ENCODE results near the gene RDX. TPM values are rescaled to one million over a fixed set of nuclear protein-coding genes. Genes with fewer than 3 reads are reported as not detected.

Gene RDX
- total and polyA plus RNA-seq, 2 donors (not counting 1 experiment from before 2014, with no cell fraction given), result 52.7 to 93.1 TPM

DNA sequence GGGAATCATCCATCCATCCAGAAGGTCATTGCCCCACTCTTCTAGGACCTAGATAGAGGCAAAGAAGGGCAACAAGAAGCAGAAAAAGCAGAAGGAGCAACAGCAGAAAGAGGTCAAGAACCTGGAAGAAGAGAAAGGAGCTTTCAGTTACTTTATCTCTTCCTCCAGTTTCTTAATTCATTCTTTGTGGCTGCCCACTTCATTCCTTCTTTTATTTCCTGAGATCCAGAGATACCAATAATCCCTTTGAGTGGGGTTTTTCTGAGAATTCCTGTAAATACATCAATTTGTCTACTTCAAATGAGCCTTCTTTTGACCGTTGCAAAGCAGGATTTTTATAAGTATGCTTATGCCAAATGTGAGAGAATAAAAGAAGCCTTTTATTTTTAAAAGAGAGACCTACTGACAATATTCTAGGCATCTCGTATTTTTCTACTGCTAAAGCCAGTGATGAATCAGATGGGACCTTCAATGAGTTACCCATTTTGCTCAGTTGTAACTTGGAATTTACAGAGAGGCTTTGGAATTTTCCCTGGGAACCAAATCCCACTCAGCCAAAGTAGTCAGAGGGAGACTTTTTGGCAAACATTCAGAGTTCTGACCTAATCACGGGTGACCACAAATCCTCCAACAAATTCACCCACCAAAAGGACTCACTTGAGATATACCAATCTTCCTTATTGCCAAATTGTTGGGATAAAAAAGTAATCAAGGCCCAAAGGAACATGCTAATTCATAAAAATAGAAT lies 148.3 kb downstream of the RDX start:
- Histone ChIP-seq H3K36me3 (ENCODE audit: control insufficient read depth, insufficient read depth, low read length) (no peaks in the 10 kb centered on the region), H3K27me3 (ENCODE audit: control insufficient read depth, insufficient read depth, low read length) (no peaks in the 10 kb centered on the region), H3K9me3 (ENCODE audit: control insufficient read depth, insufficient read depth, low read depth, low read length) (no peaks in the 10 kb centered on the region), H2AFZ (ENCODE audit: low read length) (no peak overlapping the region), H3K79me2 (ENCODE audit: control insufficient read depth, insufficient read depth, low read length) (peaks cover 11% of the 10 kb centered on the region), H4K20me1 (ENCODE audit: control insufficient read depth, extremely low read depth, insufficient read depth, low read length) (no peaks in the 10 kb centered on the region), H3K4me1 (ENCODE audit: control insufficient read depth, extremely low read depth, insufficient read depth, low read length) (peaks cover 7% of the 10 kb centered on the region), H3K4me2 (ENCODE audit: extremely low read depth, insufficient read depth, low read length) (no peak overlapping the region), H3K27ac (ENCODE audit: insufficient read depth, low read length) (no peak overlapping the region), H3K4me3 (replicated peaks in 1 of 4; ENCODE audit: control extremely low read depth in 1 of 4, insufficient read depth in 1 of 4, low read depth in 3 of 4, low read length in 4 of 4) (no peak overlapping the region), H3K9ac (ENCODE audit: insufficient read depth, low read length) (no peak overlapping the region)
- peak; percentile 83 to 93 for DNase-seq (ENCODE audit: low read depth in 2 of 2)
- TF ChIP-seq, protein P1, sequence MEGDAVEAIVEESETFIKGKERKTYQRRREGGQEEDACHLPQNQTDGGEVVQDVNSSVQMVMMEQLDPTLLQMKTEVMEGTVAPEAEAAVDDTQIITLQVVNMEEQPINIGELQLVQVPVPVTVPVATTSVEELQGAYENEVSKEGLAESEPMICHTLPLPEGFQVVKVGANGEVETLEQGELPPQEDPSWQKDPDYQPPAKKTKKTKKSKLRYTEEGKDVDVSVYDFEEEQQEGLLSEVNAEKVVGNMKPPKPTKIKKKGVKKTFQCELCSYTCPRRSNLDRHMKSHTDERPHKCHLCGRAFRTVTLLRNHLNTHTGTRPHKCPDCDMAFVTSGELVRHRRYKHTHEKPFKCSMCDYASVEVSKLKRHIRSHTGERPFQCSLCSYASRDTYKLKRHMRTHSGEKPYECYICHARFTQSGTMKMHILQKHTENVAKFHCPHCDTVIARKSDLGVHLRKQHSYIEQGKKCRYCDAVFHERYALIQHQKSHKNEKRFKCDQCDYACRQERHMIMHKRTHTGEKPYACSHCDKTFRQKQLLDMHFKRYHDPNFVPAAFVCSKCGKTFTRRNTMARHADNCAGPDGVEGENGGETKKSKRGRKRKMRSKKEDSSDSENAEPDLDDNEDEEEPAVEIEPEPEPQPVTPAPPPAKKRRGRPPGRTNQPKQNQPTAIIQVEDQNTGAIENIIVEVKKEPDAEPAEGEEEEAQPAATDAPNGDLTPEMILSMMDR (conservative IDR thresholded peaks at IDR 0.05 in 1 of 2, IDR thresholded peaks at IDR 0.05 in 1 of 2; ENCODE audit: low read depth in 1 of 2, low read length in 2 of 2), result no peak
- TF ChIP-seq EZH2 (IDR thresholded peaks at IDR 0.05; ENCODE audit: low read length, missing control alignments), result no peak

DNA sequence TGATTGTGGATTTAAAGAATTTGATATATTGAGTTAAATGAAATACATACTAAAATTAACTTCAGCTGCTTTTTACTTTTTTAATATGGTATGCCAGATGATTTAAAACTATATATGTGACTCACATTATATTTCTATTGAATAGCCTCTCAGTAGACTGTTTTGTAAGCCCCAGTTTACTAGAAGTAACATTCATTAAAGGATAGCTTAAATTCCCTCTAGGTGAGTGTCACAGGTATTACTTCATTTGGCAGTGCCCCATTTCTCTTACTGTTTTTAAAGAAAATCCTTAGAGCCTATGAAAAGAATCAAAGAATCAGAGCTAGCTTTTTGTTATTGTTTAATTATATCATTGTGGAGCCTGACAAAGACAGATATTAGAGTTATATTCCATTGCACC lies 154.6 kb downstream of the RDX start:
- no peak overlapping the region for H3K27ac ChIP-seq (ENCODE audit: insufficient read depth, low read length)
- no peak overlapping the region for H3K9ac ChIP-seq (ENCODE audit: insufficient read depth, low read length)
- no peaks in the 10 kb centered on the region for H3K9me3 ChIP-seq (ENCODE audit: control insufficient read depth, insufficient read depth, low read depth, low read length)
- H3K4me2 ChIP-seq (ENCODE audit: extremely low read depth, insufficient read depth, low read length), result no peak overlapping the region
- H3K4me1 ChIP-seq (ENCODE audit: control insufficient read depth, extremely low read depth, insufficient read depth, low read length), result no peaks in the 10 kb centered on the region
- peaks cover 6% of the 10 kb centered on the region for H3K79me2 ChIP-seq (ENCODE audit: control insufficient read depth, insufficient read depth, low read length)
- H3K36me3 ChIP-seq (ENCODE audit: control insufficient read depth, insufficient read depth, low read length), result no peaks in the 10 kb centered on the region
- no peaks in the 10 kb centered on the region for H3K27me3 ChIP-seq (ENCODE audit: control insufficient read depth, insufficient read depth, low read length)
- TF ChIP-seq EZH2 (IDR thresholded peaks at IDR 0.05; ENCODE audit: low read length, missing control alignments), result no peak
- TF ChIP-seq, protein P1 (conservative IDR thresholded peaks at IDR 0.05 in 1 of 2, IDR thresholded peaks at IDR 0.05 in 1 of 2; ENCODE audit: low read depth in 1 of 2, low read length in 2 of 2), result no peak
- no peak overlapping the region for H2AFZ ChIP-seq (ENCODE audit: low read length)
- no peak overlapping the region for H3K4me3 ChIP-seq (replicated peaks in 1 of 4; ENCODE audit: control extremely low read depth in 1 of 4, insufficient read depth in 1 of 4, low read depth in 3 of 4, low read length in 4 of 4)
- DNase-seq (ENCODE audit: low read depth in 2 of 2), result no peak
- no peaks in the 10 kb centered on the region for H4K20me1 ChIP-seq (ENCODE audit: control insufficient read depth, extremely low read depth, insufficient read depth, low read length)

DNA sequence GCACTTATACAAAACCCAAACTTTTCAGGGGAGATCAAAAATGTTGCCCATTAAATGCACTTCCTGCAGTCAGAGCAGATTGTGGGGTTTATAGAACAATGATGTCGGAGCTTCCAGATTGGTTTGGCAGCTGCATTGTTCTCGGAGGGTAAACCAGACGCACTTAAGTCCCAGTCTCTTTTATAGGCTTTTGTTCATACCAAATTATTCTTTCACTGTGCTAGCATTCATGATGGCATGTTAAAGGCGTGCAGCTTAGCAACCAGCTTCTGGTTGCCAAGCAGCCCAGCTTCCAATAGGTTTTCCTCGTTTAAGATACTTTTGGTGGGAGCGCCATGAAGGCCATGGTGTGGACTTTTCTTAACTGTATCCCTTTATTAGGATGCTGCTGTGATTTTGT lies 162.3 kb downstream of the RDX start:
- peak in 1 of 2 donors; percentile 55 for DNase-seq (ENCODE audit: low read depth in 2 of 2)
- no peak overlapping the region for H3K4me2 ChIP-seq (ENCODE audit: extremely low read depth, insufficient read depth, low read length)
- H3K36me3 ChIP-seq (ENCODE audit: control insufficient read depth, insufficient read depth, low read length), result no peaks in the 10 kb centered on the region
- H3K9ac ChIP-seq (ENCODE audit: insufficient read depth, low read length), result no peak overlapping the region
- H3K27me3 ChIP-seq (ENCODE audit: control insufficient read depth, insufficient read depth, low read length), result no peaks in the 10 kb centered on the region
- H3K4me1 ChIP-seq (ENCODE audit: control insufficient read depth, extremely low read depth, insufficient read depth, low read length), result no peaks in the 10 kb centered on the region
- H2AFZ ChIP-seq (ENCODE audit: low read length), result no peak overlapping the region
- H3K27ac ChIP-seq (ENCODE audit: insufficient read depth, low read length), result no peak overlapping the region
- H3K79me2 ChIP-seq (ENCODE audit: control insufficient read depth, insufficient read depth, low read length), result peaks cover 14% of the 10 kb centered on the region
- H3K9me3 ChIP-seq (ENCODE audit: control insufficient read depth, insufficient read depth, low read depth, low read length), result no peaks in the 10 kb centered on the region
- TF ChIP-seq EZH2 (IDR thresholded peaks at IDR 0.05; ENCODE audit: low read length, missing control alignments), result no peak
- H4K20me1 ChIP-seq (ENCODE audit: control insufficient read depth, extremely low read depth, insufficient read depth, low read length), result no peaks in the 10 kb centered on the region
- no peak overlapping the region for H3K4me3 ChIP-seq (replicated peaks in 1 of 4; ENCODE audit: control extremely low read depth in 1 of 4, insufficient read depth in 1 of 4, low read depth in 3 of 4, low read length in 4 of 4)

Data from fibroblast of lung (primary cell).